Caco-2 (cell line): ENCODE results near the gene DHPS. TPM values are rescaled to one million over a fixed set of nuclear protein-coding genes. Genes with fewer than 3 reads are reported as not detected.
A peak's percentile ranks its signal among the peaks of the same experiment; 100 is the strongest.
"Not testable (repeated sequence)": the region's sequence is repeated elsewhere in the genome, so short reads cannot be mapped to it uniquely, and the experiment has no call there.

ENCODE experiments used
- BruUV-seq: library from RNA; stranded (reverse); fragments of 400-500 nt; replicated peaks from 2 replicates; lab custom pipeline; 2021; lab: Mats Ljungman, UMichigan
- CTCF ChIA-PET: fragments of 300-600 bp; sonication (Branson Sonifier 250); formaldehyde crosslinking; loops from one replicate; lab custom pipeline; 2022; ENCODE audit warnings: antibody characterized with exemption; lab: Charles Lee
- POLR2A ChIA-PET: fragments of 300-600 bp; sonication (Branson Sonifier 250); formaldehyde crosslinking; loops from one replicate; lab custom pipeline; 2022; ENCODE audit warnings: antibody characterized with exemption; lab: Charles Lee
- DNase-seq, 2 experiments: peaks; one replicate each; pipeline versions ENCODE4 v3.0.0 to v3.0.0-alpha.2; 2020 to 2022
- H3K27me3 ChIP-seq: replicated peaks from 2 replicates; pipeline ENCODE4 v1.6.0; 2011; ENCODE audit warnings: low read length; ENCODE audit not compliant: control insufficient read depth, insufficient read depth
- H3K36me3 ChIP-seq: 2 replicates; pipeline ENCODE4 v1.5.1; 2011; ENCODE audit warnings: low read length; ENCODE audit not compliant: control insufficient read depth, insufficient read depth
- H3K4me1 ChIP-seq: fragments of 250-450 bp; sonication (Bioruptor Pico); 2 replicates; pipeline ENCODE4 v1.5.1; 2020; ENCODE audit warnings: mild to moderate bottlenecking
- H3K4me3 ChIP-seq: 2 replicates; pipeline ENCODE4 v1.5.1; 2011; ENCODE audit warnings: low read depth, mild to moderate bottlenecking, control low read depth, low read length
- H3K9me3 ChIP-seq: fragments of 250-450 bp; sonication (Bioruptor Pico); 2 replicates; pipeline ENCODE4 v1.5.1; 2020; ENCODE audit warnings: mild to moderate bottlenecking, moderate library complexity
- H3K27ac Mint-ChIP-seq: one replicate; pipeline ENCODE4 v1.8.0; 2022; ENCODE audit warnings: mixed read lengths; ENCODE audit not compliant: unreplicated experiment
- H3K27me3 Mint-ChIP-seq: one replicate; pipeline ENCODE4 v1.8.0; 2022; ENCODE audit warnings: mixed read lengths; ENCODE audit not compliant: insufficient read depth, unreplicated experiment
- H3K36me3 Mint-ChIP-seq: one replicate; pipeline ENCODE4 v1.8.0; 2022; ENCODE audit warnings: mild to moderate bottlenecking, mixed read lengths; ENCODE audit not compliant: insufficient read depth, unreplicated experiment
- H3K4me1 Mint-ChIP-seq: one replicate; pipeline ENCODE4 v1.8.0; 2022; ENCODE audit warnings: low read depth, mixed read lengths; ENCODE audit not compliant: unreplicated experiment
- H3K4me3 Mint-ChIP-seq: one replicate; pipeline ENCODE4 v1.8.0; 2022; ENCODE audit warnings: mild to moderate bottlenecking, moderate library complexity, mixed read lengths; ENCODE audit not compliant: unreplicated experiment
- H3K9me3 Mint-ChIP-seq: one replicate; pipeline ENCODE4 v1.8.0; 2022; ENCODE audit warnings: mixed read lengths; ENCODE audit not compliant: unreplicated experiment
- intact Hi-C: fragments of 100-400 bp; cut with micrococcal nuclease; formaldehyde crosslinking; loops from one replicate; pipeline ENCODE4 v1.10.0; 2022; ENCODE audit not compliant: unreplicated experiment
- total RNA-seq: library from RNA; stranded (reverse); gene quantifications from 2 replicates; pipeline ENCODE4 v1.2.3, GENCODE V29; 2022
- TF ChIP-seq, protein P1 (sequence below), 2 experiments: fragments of 200-600 bp in 1 of 2; IDR thresholded peaks; 1 replicate in 1 of 2; 2 replicates in 1 of 2; pipeline versions ENCODE4 v1.5.1 to v1.8.0; 2011 to 2022; ENCODE audit warnings: antibody characterized with exemption in 1 of 2, control low read depth in 1 of 2, inconsistent platforms in 1 of 2, low read depth in 1 of 2, low read length in 1 of 2, mild to moderate bottlenecking in 1 of 2, moderate library complexity in 1 of 2; ENCODE audit not compliant: insufficient read depth in 1 of 2, severe bottlenecking in 1 of 2, unreplicated experiment in 1 of 2

The DHPS gene
- total RNA-seq, 1 experiment from 2014 or later = 76.4 TPM

GRCh38 chr19:12715102-12715501, 33.4 kb upstream of the DHPS start:
- intact Hi-C loops = no loop called here
- H3K27ac Mint-ChIP-seq = no peak overlapping the region
- POLR2A ChIA-PET = no interaction called here
- DNase-seq = no peak
- Histone ChIP-seq H3K9me3 (no peaks in the 10 kb centered on the region), H3K4me1 (no peaks in the 10 kb centered on the region), H3K4me3 (no peak overlapping the region), H3K27me3 (no peaks in the 10 kb centered on the region), H3K36me3 (peaks cover 10% of the 10 kb centered on the region)
- TF ChIP-seq, protein P1, sequence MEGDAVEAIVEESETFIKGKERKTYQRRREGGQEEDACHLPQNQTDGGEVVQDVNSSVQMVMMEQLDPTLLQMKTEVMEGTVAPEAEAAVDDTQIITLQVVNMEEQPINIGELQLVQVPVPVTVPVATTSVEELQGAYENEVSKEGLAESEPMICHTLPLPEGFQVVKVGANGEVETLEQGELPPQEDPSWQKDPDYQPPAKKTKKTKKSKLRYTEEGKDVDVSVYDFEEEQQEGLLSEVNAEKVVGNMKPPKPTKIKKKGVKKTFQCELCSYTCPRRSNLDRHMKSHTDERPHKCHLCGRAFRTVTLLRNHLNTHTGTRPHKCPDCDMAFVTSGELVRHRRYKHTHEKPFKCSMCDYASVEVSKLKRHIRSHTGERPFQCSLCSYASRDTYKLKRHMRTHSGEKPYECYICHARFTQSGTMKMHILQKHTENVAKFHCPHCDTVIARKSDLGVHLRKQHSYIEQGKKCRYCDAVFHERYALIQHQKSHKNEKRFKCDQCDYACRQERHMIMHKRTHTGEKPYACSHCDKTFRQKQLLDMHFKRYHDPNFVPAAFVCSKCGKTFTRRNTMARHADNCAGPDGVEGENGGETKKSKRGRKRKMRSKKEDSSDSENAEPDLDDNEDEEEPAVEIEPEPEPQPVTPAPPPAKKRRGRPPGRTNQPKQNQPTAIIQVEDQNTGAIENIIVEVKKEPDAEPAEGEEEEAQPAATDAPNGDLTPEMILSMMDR (IDR thresholded peaks at IDR 0.05; ENCODE audit: insufficient read depth in 1 of 2, low read depth in 1 of 2, low read length in 1 of 2, severe bottlenecking in 1 of 2, unreplicated experiment in 1 of 2) = no peak
- H3K9me3 Mint-ChIP-seq = no peaks in the 10 kb centered on the region
- H3K4me3 Mint-ChIP-seq = no peak overlapping the region
- no peaks in the 10 kb centered on the region for H3K4me1 Mint-ChIP-seq
- H3K36me3 Mint-ChIP-seq = peaks cover 72% of the 10 kb centered on the region
- BruUV-seq = no TSS peak
- H3K27me3 Mint-ChIP-seq = no peaks in the 10 kb centered on the region
- CTCF ChIA-PET = no interaction called here

GRCh38 chr19:12713304-12713703, 31.6 kb upstream of the DHPS start:
- CTCF ChIA-PET, H3K27me3 Mint-ChIP-seq, H3K27ac Mint-ChIP-seq, H3K36me3 ChIP-seq, intact Hi-C loops, BruUV-seq, POLR2A ChIA-PET, H3K27me3 ChIP-seq, H3K9me3 ChIP-seq, DNase-seq, H3K4me1 Mint-ChIP-seq, H3K9me3 Mint-ChIP-seq, H3K4me3 Mint-ChIP-seq, H3K4me3 ChIP-seq, H3K4me1 ChIP-seq: not testable (repeated sequence)
- peaks cover 77% of the 10 kb centered on the region for H3K36me3 Mint-ChIP-seq

GRCh38 chr19:12712077-12712476, 30.4 kb upstream of the DHPS start:
- H3K27me3 ChIP-seq, intact Hi-C loops, H3K4me1 ChIP-seq, H3K9me3 Mint-ChIP-seq, H3K27ac Mint-ChIP-seq, CTCF ChIA-PET, H3K36me3 ChIP-seq, H3K27me3 Mint-ChIP-seq, H3K9me3 ChIP-seq, POLR2A ChIA-PET, H3K4me3 ChIP-seq, BruUV-seq, H3K4me1 Mint-ChIP-seq, H3K4me3 Mint-ChIP-seq: not testable (repeated sequence)
- TF ChIP-seq, protein P1 (IDR thresholded peaks at IDR 0.05; ENCODE audit: insufficient read depth in 1 of 2, low read depth in 1 of 2, low read length in 1 of 2, severe bottlenecking in 1 of 2, unreplicated experiment in 1 of 2) = peak in 1 of 2 experiments; percentile 22
- H3K36me3 Mint-ChIP-seq = peaks cover 78% of the 10 kb centered on the region
- peak in 1 of 2 experiments; percentile 58 for DNase-seq

- Histone ChIP-seq H3K4me1 (no peaks in the 10 kb centered on the region), H3K9me3 (no peaks in the 10 kb centered on the region), H3K4me3 (no peak overlapping the region), H3K27me3 (no peaks in the 10 kb centered on the region), H3K36me3 (peaks cover 7% of the 10 kb centered on the region)
- Mint-ChIP-seq H3K27me3 (no peaks in the 10 kb centered on the region), H3K9me3 (no peaks in the 10 kb centered on the region), H3K4me1 (no peaks in the 10 kb centered on the region), H3K27ac (no peak overlapping the region), H3K4me3 (no peak overlapping the region), H3K36me3 (peaks cover 78% of the 10 kb centered on the region)
- intact Hi-C loops = no loop called here
- ChIA-PET POLR2A (no interaction called here), CTCF (no interaction called here)
- TF ChIP-seq, protein P1 (IDR thresholded peaks at IDR 0.05; ENCODE audit: insufficient read depth in 1 of 2, low read depth in 1 of 2, low read length in 1 of 2, severe bottlenecking in 1 of 2, unreplicated experiment in 1 of 2) = no peak
- BruUV-seq = no TSS peak
- DNase-seq = no peak
These were observed 29.5 kb upstream of the DHPS start for GRCh38 chr19:12711187-12711586.
